K562 (cell line): ENCODE results near the gene CGA. TPM values are rescaled to one million over a fixed set of nuclear protein-coding genes. Genes with fewer than 3 reads are reported as not detected.

Experiments
- ATAC-seq: fragments of 200-7000 bp; cut with Tn5 transposase; 3 replicates; pipeline ENCODE4 v1.9.1; 2020; ENCODE audit warnings: moderate library complexity
- BruUV-seq: library from RNA; stranded (reverse); fragments of 400-500 nt; replicated peaks from 2 replicates; lab custom pipeline; 2021; lab: Mats Ljungman, UMichigan
- CTCF ChIA-PET: fragments of 300-600 bp; formaldehyde crosslinking; extraction: SDS; loops from one replicate; lab custom pipeline; 2021; ENCODE audit warnings: low intra/inter-chr PET ratio; lab: Yijun Ruan, JAX
- POLR2A ChIA-PET: fragments of 300-600, 350-650 bp; sonication (Branson Sonifier 250); formaldehyde crosslinking; extraction: SDS; loops from one replicate; lab custom pipeline; 2021; ENCODE audit warnings: antibody characterized with exemption, inconsistent platforms; lab: Yijun Ruan, JAX
- DNase-seq, 4 experiments: peaks; one replicate each; pipeline versions ENCODE4 v3.0.0 to v3.0.0-alpha.2; 2011 to 2018; ENCODE audit warnings: low spot score in 3 of 4, mixed read lengths in 3 of 4; ENCODE audit errors: extremely low read depth in 1 of 4
- FAIRE-seq: peaks from 2 replicates; lab custom pipeline; 2011; peaks lifted over from hg19 to GRCh38; lab: Jason Lieb, UNC
- H2AFZ ChIP-seq: 2 replicates; pipeline ENCODE4 v1.6.0; 2011; ENCODE audit warnings: low read depth, low read length, control low read depth, inconsistent platforms
- H3K27ac ChIP-seq: fragments of 200-600 bp; 3 replicates; pipeline ENCODE4 v1.8.0; 2011; ENCODE audit warnings: low read depth, mild to moderate bottlenecking, control low read depth, inconsistent platforms, low read length, moderate library complexity, mixed read lengths; ENCODE audit errors: extremely low read depth
- H3K27me3 ChIP-seq, 2 experiments: fragments of 300-600 bp in 1 of 2; 2 replicates in 1 of 2; 3 replicates in 1 of 2; pipeline versions ENCODE4 v1.6.0 to v1.8.0; 2011; ENCODE audit warnings: inconsistent platforms in 2 of 2, low read length in 2 of 2, mild to moderate bottlenecking in 1 of 2, mixed read lengths in 1 of 2, moderate library complexity in 1 of 2; ENCODE audit not compliant: control insufficient read depth in 2 of 2, insufficient read depth in 2 of 2
- H3K36me3 ChIP-seq: fragments of 300-600 bp; 3 replicates; pipeline ENCODE4 v1.8.0; 2011; ENCODE audit warnings: mild to moderate bottlenecking, low read length, inconsistent platforms; ENCODE audit not compliant: control insufficient read depth, insufficient read depth
- H3K4me1 ChIP-seq, 2 experiments: fragments of 200-600 bp in 1 of 2; replicated peaks in 1 of 2; 2 replicates in 1 of 2; 3 replicates in 1 of 2; pipeline versions ENCODE4 v1.5.1 to v1.8.0; 2011; ENCODE audit warnings: inconsistent platforms in 2 of 2, low read length in 2 of 2, mild to moderate bottlenecking in 1 of 2, mixed read lengths in 1 of 2, moderate library complexity in 1 of 2; ENCODE audit not compliant: control insufficient read depth in 2 of 2, insufficient read depth in 2 of 2
- H3K4me2 ChIP-seq: 2 replicates; pipeline ENCODE4 v1.6.1; 2011; ENCODE audit warnings: low read length, control low read depth, inconsistent platforms, mixed read lengths; ENCODE audit not compliant: insufficient read depth
- H3K4me3 ChIP-seq: fragments of 200-600 bp; sonication (generic), shearing (Covaris generic); 2 replicates; pipeline ENCODE4 v1.5.1; 2016; ENCODE audit warnings: control low read depth, inconsistent platforms
- H3K79me2 ChIP-seq: fragments of 200-600 bp; 3 replicates; pipeline ENCODE4 v1.8.0; 2011; ENCODE audit warnings: low read length, inconsistent platforms; ENCODE audit not compliant: control insufficient read depth, insufficient read depth
- H3K9ac ChIP-seq, 2 experiments: 2 replicates each; pipeline versions ENCODE4 v1.6.0 to v1.6.1; 2011; ENCODE audit warnings: low read depth in 2 of 2, low read length in 2 of 2, control low read depth in 1 of 2, inconsistent platforms in 1 of 2, mild to moderate bottlenecking in 1 of 2, mixed read lengths in 1 of 2; ENCODE audit not compliant: insufficient read depth in 1 of 2
- H3K9me1 ChIP-seq: one replicate; pipeline ENCODE4 v1.6.0; 2011; ENCODE audit warnings: inconsistent platforms, mild to moderate bottlenecking, low read length, moderate library complexity; ENCODE audit not compliant: control insufficient read depth, insufficient read depth
- H3K9me3 ChIP-seq: replicated peaks from 2 replicates; pipeline ENCODE4 v1.5.1; 2011; ENCODE audit warnings: low read depth, low read length, inconsistent platforms; ENCODE audit not compliant: control insufficient read depth, insufficient read depth
- H4K20me1 ChIP-seq: replicated peaks from 2 replicates; pipeline ENCODE4 v1.6.1; 2011; ENCODE audit warnings: low read length, inconsistent platforms, mixed read lengths; ENCODE audit not compliant: control insufficient read depth, insufficient read depth
- MBD2 ChIP-seq: sonication (generic); IDR thresholded peaks from 2 replicates; pipeline ENCODE4 v1.6.1; 2016; ENCODE audit warnings: low read depth, borderline replicate concordance
- NFIC ChIP-seq: fragments of 450-650 bp; IDR thresholded peaks from 2 replicates; pipeline ENCODE4 v1.6.1; 2017; ENCODE audit warnings: mild to moderate bottlenecking, inconsistent platforms
- NFRKB ChIP-seq: fragments of 450-650 bp; IDR thresholded peaks from 2 replicates; pipeline ENCODE4 v1.6.1; 2016; ENCODE audit warnings: low read depth
- PRMT5 ChIP-seq: sonication (generic); formaldehyde crosslinking; IDR thresholded peaks from 2 replicates; pipeline ENCODE4 v1.5.0; 2020; ENCODE audit warnings: missing genetic modification reagents
- SETDB1 ChIP-seq: IDR thresholded peaks from one replicate; pipeline ENCODE4 v1.6.1; 2012; ENCODE audit warnings: low read length, control low read depth, inconsistent platforms
- SMARCA5 ChIP-seq: fragments of 450-650 bp; IDR thresholded peaks from 2 replicates; pipeline ENCODE4 v1.6.1; 2016
- THRA ChIP-seq: fragments of 450-650 bp; IDR thresholded peaks from 2 replicates; pipeline ENCODE4 v1.6.1; 2017; ENCODE audit warnings: mild to moderate bottlenecking, moderate library complexity
- ZBTB26 ChIP-seq: fragments of 450-650 bp; formaldehyde crosslinking; IDR thresholded peaks from 2 replicates; pipeline ENCODE4 v1.4.0; 2022; ENCODE audit warnings: missing genetic modification characterization
- ZNF263 ChIP-seq: sonication (generic); formaldehyde crosslinking; IDR thresholded peaks from 2 replicates; pipeline ENCODE4 v1.8.0; 2022; ENCODE audit warnings: mild to moderate bottlenecking, missing genetic modification reagents, borderline replicate concordance
- ZNF282 ChIP-seq: sonication (generic); formaldehyde crosslinking; IDR thresholded peaks from 2 replicates; pipeline ENCODE4 v1.8.1; 2023; ENCODE audit warnings: missing genetic modification reagents
- ZNF696 ChIP-seq: fragments of 250-450 bp; sonication (Bioruptor Pico); conservative IDR thresholded peaks from 2 replicates; pipeline ENCODE4 v1.4.0; 2020; ENCODE audit warnings: mild to moderate bottlenecking, moderate library complexity
- ZNF764 ChIP-seq: fragments of 250-450 bp; sonication (Bioruptor Pico); IDR thresholded peaks from 2 replicates; pipeline ENCODE4 v1.4.0; 2020; ENCODE audit warnings: low read depth, mild to moderate bottlenecking, moderate library complexity
- in situ Hi-C: fragments of 300-500 bp; cut with MboI; formaldehyde crosslinking; loops from 4 replicates; pipeline ENCODE4 v1.15.0; 2018; ENCODE audit warnings: inconsistent platforms, mixed read lengths
- intact Hi-C: fragments of 100-400 bp; cut with micrococcal nuclease; formaldehyde crosslinking; loops from 2 replicates; pipeline ENCODE4 v1.14.2; 2022
- polyA plus RNA-seq, 8 experiments: library from polyadenylated mRNA; depleted of rRNA in 4 of 8; stranded (reverse) in 5 of 8; unstranded in 3 of 8; fragments of >200 nt; fragmentation: Nextera tagmentation in 2 of 8; fragmentation: Illumina TruSeq in 1 of 8; extraction: Ambion mirVana in 2 of 8; extraction: Trizol in 1 of 8; gene quantifications; 2 replicates each; pipeline versions ENCODE4 v1.2.1 to v1.2.3, GENCODE V29; 2011 to 2014; ENCODE audit warnings: inconsistent platforms in 1 of 8, missing spikeins in 1 of 8
- total RNA-seq, 7 experiments: library from RNA; depleted of rRNA in 6 of 7; stranded (reverse); fragments of >200 nt in 6 of 7; fragmentation: Illumina TruSeq in 2 of 7; extraction: Trizol in 2 of 7; gene quantifications; 2 replicates each; pipeline versions ENCODE4 v1.2.1 to v1.2.3, GENCODE V29; 2011 to 2021; ENCODE audit warnings: low replicate concordance in 1 of 7

CGA gene
- total and polyA plus RNA-seq, 9 of the 15 experiments (the other 6 are each of a cell fraction or from before 2014, with no cell fraction given), result 0.13 to 0.24 TPM; not detected in 7

- H3K4me2 ChIP-seq, result no peak overlapping the region
- TF ChIP-seq ZNF764, result no peak
- no peak for TF ChIP-seq THRA
- no peak for TF ChIP-seq ZBTB26 (CRISPR knock-in tag)
- no peak for TF ChIP-seq NFRKB
- no peak for TF ChIP-seq ZNF263 (CRISPR knock-in tag)
- TF ChIP-seq ZNF282 (CRISPR knock-in tag), result no peak
- TF ChIP-seq MBD2, result no peak
- no peak for TF ChIP-seq ZNF696 (CRISPR knock-in tag)
- no peak for TF ChIP-seq SETDB1
- no peak for TF ChIP-seq PRMT5
- no peak for TF ChIP-seq NFIC
- TF ChIP-seq SMARCA5, result no peak
- TF ChIP-seq, all 486 proteins: peak for 0
- Histone ChIP-seq H3K9me1 (no peaks in the 10 kb centered on the region), H3K9me3 (no peaks in the 10 kb centered on the region), H3K79me2 (no peaks in the 10 kb centered on the region), H3K27ac (no peak overlapping the region), H3K27me3 (peaks cover 4 to 6% of the 10 kb centered on the region in 2 experiments; a peak in 3 of 5 replicates), H3K36me3 (no peaks in the 10 kb centered on the region), H3K4me1 (no peaks in the 10 kb centered on the region), H3K9ac (no peak overlapping the region), H2AFZ (no peak overlapping the region), H4K20me1 (no peaks in the 10 kb centered on the region), H3K4me3 (no peak overlapping the region)
- intact Hi-C loops, result no loop called here
- CTCF ChIA-PET, result no interaction called here
- no peak for ATAC-seq
- in situ Hi-C loops, result no loop called here
- no peak for DNase-seq
- FAIRE-seq, result no peak
- POLR2A ChIA-PET, result no interaction called here
- no TSS peak for BruUV-seq
Measured at GRCh38 chr6:87093199-87093598, 1.7 kb downstream of the CGA start.
